ENCODE results near the gene ENO4. TPM values are rescaled to one million over a fixed set of nuclear protein-coding genes. Genes with fewer than 3 reads are reported as not detected.

ENO4 gene, protein sequence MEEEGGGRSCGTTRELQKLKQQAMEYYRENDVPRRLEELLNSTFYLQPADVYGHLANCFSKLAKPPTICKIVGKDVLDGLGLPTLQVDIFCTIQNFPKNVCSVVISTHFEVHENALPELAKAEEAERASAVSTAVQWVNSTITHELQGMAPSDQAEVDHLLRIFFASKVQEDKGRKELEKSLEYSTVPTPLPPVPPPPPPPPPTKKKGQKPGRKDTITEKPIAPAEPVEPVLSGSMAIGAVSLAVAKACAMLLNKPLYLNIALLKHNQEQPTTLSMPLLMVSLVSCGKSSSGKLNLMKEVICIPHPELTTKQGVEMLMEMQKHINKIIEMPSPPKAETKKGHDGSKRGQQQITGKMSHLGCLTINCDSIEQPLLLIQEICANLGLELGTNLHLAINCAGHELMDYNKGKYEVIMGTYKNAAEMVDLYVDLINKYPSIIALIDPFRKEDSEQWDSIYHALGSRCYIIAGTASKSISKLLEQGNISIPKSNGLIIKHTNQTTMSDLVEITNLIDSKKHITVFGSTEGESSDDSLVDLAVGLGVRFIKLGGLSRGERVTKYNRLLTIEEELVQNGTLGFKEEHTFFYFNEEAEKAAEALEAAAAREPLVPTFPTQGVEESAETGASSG
- total RNA-seq, result not detected

DNA sequence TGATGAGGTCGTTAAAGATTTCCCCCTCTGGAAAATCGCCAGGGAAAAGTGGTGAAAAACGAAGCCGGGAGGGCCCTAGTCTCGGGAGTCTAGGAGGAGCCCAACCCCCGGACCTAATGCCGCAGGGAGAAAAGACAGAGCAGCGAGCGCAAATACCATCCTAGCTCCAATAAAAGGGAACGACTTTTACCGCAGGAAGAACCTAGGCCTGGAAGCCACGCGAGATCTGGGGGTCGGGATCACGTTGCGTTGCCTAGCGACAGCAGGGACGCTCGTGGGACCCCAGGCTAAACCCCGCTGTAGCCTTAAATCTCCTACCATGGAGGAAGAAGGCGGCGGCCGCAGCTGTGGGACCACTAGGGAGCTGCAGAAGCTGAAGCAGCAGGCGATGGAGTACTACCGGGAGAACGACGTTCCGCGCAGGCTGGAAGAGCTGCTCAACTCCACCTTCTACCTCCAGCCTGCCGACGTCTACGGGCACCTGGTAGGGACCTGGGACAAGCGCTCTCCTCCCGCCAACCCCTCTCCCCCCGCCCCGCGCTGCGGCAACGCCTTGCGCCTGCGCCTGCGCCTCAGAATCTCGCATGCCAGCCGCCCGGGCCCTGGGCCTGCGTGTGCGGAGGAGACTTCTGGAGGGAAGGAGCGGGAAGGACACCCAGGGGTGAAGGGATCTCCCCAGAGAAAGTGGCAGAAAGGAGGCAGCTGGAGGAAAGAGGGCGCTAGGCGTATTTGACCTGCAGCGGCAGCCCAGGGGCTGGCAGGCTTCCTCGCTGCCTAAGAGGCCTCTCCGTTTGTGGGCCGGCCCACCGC is at the start of gene ENO4:
Gene ENO4, plus strand, starts transcription at position 252 of the 810 bp plus-strand sequence. Its CDS starts 68 bp downstream, at position 320.
- ChIA-PET CTCF (no interaction called here), POLR2A (no interaction called here)

DNA sequence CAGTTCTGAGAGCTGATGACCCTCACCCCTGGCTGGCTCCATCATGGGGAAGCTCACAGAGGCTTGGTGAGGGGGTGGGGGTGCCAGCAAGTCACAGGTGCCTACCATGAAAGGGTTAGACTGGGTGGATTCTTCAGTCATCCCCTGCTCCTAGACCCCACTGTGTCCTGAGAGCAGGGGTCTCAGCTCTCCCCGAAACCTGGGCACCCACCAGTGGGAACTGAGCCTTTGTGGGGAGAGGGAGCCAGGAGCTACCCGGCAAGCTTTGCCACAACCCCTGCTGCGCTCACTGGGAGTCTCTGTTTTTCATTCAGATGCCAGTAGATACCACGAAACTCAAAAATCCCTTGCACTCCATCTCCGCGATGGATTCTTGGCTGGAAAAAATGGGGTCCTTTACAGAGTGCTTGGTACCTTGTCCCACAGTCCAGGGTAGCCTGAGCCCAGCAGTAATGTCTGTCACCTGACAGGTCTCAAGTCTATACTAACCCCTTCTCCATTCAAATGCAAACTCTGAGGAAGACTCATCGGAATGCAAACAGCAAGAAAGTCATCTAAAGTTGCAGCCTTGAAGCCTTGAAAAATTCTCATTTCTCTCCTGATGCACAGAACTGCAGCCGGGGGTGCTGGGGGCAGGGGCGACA is 48.9 kb upstream of the ENO4 start:
- ChIA-PET POLR2A (no interaction called here), CTCF (interaction anchor here (1.3 to 2.6 kb wide), 3 partner anchors 13 to 375 kb away, joined by 3 to 14 read pairs (median 8); no protein-coding TSS in a partner anchor)

DNA sequence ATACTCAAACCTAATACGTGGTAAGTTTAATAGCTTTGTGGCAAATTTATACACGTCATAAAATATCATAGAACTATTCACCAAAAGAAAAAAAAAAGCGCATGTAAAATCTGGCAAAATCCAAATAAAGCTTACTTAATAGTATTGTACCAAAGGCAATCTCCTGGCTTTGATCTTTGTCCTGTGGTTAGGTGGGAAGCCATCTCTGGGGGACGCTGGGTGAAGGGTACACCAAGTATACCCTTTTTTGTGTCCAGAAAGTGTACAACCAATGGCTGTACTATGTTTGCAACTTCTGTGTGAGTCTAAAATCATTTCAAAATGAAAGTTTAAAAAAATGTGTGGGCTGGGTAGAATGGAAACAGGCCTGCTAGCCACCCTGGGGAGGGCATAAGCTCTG is 47.6 kb upstream of the ENO4 start:
- CTCF ChIA-PET, result interaction anchor here (0.8 to 1.6 kb wide), 2 partner anchors 367 to 373 kb away, joined by 3 to 6 read pairs; no protein-coding TSS in a partner anchor
- POLR2A ChIA-PET, result no interaction called here

DNA sequence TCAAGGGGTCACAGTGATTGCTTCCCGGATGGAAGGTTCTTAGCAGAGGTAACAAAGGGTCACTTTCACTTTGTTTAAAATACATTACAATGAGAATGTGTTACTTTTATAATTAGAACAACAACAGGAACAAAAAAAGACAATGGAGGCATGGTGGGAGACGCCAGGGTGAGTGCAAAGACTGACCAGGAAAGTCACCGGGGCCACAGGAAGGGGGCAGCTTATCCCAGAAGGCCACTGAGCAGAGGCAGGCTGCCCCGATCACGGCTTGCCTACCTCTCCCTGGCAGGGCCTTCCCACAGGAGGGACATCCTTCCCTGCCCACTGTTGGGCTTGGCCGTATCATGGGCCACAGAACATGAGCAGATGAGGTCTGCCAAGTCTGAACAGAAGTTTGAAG is 46.8 kb upstream of the ENO4 start:
- ChIA-PET CTCF (no interaction called here), POLR2A (no interaction called here)

DNA sequence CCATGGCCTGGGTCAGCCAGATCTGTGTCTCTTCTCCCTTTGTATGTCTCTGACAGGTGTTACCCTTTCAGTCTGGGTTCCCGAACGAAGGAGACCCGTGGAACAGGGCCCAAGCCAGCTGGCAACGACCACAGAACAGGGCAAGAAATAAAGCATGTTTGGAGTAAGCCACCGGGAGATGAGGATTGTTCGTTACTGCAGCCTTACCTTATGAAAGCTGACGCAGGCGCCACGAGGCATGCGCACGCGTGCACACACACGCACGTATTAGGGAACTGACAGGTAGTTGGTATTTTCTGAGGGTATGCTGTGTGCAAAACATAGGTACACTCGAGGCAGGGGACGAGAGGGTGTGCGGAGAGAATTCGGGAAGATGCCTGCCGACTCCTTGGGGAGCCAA is 46.4 kb upstream of the ENO4 start:
- CTCF ChIA-PET, result no interaction called here
- POLR2A ChIA-PET, result no interaction called here

DNA sequence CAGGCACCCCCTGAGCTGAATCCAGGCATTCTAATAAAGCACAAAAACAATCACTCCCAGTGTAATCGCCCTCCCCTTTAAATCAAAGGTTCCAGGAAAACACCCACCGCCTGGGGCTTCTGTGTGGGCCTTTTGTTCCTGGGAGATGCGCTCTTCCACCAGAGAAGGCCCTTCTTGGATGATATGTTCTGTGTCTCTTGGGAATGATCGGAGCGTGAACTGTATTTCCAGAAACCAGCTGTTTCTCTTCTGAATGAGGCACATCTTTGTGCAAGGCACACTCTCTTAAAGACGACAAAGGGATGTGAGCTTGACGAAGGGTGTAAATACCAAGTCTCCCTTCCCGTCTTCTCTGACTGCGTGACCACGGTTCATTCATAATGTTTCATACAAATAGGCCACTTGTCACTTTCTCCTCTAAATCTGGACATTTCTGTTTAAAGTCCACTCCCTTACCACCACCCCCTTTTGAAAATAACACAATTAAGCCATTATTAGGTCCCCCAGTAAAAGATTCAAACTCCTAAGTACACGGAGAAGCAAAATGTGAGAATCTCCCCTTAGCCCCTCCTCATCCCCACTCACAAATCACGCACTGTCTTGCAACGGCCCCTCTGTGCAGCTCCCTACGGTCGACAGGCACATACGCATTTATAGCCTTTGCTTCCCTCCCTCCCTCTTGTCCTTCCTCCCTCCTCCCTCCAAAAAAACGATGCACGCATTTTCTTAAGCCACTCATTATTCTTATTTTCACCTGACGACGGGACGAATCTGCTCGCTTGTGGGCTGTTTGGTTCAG is 45.6 kb upstream of the ENO4 start:
- ChIA-PET CTCF (no interaction called here), POLR2A (no interaction called here)

DNA sequence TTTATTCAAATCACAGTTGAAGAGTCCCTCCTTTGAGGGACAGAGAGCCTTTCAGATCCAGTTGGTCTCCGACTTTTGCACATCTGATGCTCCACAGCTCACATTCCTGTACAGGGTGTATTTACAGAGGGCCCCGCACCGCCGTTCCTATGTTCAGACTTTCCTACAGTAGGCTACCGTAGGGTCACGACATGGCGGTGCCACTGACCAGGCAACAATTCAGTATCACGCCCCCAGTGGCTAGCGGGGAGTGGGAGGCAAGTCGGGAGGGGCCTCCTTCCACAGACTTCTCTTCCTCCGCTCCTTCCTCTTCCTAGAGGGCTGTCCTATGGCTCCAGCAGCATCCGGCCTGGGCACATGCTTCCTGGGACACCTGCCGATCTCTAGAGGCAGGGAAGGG is 40.6 kb upstream of the ENO4 start:
- ChIA-PET CTCF (no interaction called here), POLR2A (no interaction called here)

DNA sequence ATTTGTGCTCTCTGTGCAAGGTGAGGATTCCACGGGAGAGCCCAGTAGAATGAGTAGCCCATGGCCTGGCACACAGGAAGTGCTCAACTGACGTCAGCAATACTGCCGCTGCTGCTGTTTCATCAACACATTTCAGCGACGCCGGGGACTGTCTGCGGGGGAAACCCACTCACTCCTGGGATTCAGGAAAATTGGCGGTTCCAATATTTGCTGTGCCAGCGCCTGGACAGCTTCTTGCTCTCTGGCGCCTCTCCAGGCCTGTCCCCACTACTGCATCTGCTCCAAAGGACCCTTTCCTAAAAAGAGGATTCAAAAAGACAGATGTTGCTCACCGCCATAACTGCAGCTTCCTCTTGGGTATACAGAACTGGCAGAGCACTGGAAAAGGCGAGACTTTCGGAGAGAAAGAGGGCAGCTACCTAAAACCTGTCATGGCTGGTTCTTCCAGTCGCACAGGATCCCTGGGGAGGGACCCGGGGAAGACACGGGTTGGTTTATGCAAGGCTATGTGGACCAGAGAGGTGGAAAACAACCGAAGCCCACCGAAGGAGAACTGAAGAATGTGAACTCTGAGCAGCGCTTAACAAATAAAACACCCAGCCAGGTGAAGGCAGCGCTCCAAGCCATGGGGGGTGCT is 39.7 kb upstream of the ENO4 start:
- CTCF ChIA-PET, result no interaction called here

DNA sequence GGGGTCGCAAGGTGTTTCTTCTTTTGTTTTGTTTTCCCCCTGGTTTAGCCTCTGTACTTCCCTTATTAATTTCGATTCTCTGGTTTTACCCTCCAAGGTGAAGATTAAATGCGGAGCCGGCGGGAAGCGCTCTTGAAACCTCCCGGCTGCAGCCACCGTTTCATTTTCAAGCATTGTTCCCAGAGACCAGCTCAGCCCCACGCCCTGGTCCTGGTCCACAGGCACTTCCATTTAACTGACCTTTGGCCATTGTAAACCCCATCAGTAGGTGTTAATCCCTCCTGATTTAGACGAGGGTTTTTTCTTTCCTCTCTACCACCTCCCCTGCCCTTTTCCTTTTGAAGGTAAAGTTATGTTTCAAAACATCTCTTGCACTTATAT is 39.2 kb upstream of the ENO4 start:
- POLR2A ChIA-PET, result no interaction called here

More for the DNA sequence above, 39.7 kb upstream of the ENO4 start:
- POLR2A ChIA-PET, result no interaction called here

DNA sequence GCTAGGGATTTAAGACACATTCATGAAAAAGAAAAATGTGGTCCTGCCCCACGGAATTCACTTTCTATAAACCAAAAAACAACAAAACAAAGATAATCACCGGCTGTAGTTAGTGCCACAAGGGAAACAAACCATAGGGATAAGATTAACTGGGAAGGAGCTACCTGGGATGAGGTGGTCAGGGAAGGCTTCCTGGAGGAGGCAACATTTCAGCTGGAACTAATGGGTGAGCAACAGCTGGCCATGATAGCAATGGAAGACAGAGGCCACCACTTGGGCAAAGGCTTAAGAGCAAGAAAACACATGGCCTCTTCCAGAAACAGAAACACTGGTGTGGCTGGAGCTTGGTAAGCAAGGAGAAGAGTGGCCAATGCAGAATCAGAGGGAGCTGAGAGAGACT is 38.4 kb upstream of the ENO4 start:
- POLR2A ChIA-PET, result no interaction called here
- CTCF ChIA-PET, result no interaction called here

More for the DNA sequence above, 39.2 kb upstream of the ENO4 start:
- CTCF ChIA-PET, result no interaction called here

DNA sequence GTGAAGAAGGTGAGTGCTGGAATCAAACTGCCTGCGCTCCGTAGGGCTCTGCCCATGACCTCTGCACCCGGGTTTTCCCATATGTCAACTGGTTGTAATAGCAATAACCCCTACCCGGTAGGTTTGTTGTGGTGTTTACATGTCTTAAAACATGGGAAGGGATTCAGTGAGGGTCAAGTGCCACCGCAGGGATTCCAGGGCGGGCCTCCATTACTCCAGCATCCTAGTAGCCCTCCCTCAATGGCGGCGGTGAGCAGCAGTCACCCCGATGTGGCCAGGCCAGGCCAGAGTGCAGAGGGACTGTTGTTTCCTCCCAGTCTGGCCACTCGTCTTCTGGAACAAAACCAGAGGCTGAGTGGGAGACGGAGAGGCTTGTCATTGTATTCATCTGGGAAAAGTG is 37.6 kb upstream of the ENO4 start:
- ChIA-PET CTCF (no interaction called here), POLR2A (no interaction called here)

DNA sequence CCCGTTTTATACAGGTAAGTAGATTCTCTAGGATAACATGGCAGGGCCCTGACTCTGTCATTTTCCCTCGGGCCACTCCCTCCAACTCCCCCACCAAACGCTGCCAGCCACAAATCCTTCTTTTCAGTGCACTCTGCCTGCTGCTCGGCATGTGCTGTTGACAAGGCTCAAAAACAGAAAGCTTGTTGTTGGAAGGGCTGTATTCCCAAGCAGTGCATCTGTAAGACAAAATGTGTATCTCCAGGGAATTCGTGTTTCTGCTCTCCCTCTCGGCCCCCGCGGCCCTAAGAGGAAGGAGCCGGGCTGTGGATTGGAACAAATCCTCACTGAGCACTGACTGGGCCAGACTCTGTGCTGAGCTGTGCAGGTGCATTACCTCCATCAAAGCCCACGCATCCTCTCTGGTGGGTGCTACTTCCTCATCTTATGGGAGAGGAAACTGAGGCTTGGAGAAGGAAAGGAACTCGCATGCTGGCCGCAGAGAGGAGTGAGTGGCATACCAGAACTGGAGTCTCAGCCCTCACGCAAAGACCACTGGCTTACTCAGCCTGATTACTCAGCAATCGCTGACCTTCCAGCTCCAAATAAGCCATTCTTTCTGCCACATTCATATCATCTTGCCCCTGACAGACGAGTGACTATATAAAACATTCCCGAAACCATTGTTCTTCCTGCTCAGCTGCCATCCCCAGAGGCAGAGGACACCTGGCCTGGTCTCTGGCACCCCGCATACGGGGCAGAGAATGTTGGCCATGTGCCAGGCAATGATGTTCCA is 33.5 kb upstream of the ENO4 start:
- ChIA-PET POLR2A (no interaction called here), CTCF (interaction anchor here (0.7 to 1.5 kb wide), 2 partner anchors 131 to 352 kb away, joined by 3 to 4 read pairs; no protein-coding TSS in a partner anchor)

DNA sequence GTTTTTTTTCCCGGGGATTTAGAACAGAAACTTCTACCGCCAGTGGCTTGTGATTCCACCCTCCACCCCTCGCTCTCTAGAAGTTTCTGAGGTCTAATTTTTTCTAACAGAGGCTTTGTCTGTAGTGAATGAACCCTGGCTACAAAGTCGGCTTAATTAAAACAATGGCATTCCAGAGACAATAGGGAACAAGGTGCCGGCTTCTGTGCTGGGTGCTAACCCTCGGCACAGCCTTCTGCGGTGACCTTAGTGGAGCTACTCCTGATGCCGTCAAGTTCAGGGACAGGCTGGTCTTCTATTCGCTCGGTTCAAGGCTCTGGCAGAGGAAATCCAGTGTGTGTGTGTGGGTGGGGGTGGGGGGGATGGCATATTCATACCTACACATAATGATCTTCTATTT is 32.1 kb upstream of the ENO4 start:
- ChIA-PET CTCF (no interaction called here), POLR2A (no interaction called here)

DNA sequence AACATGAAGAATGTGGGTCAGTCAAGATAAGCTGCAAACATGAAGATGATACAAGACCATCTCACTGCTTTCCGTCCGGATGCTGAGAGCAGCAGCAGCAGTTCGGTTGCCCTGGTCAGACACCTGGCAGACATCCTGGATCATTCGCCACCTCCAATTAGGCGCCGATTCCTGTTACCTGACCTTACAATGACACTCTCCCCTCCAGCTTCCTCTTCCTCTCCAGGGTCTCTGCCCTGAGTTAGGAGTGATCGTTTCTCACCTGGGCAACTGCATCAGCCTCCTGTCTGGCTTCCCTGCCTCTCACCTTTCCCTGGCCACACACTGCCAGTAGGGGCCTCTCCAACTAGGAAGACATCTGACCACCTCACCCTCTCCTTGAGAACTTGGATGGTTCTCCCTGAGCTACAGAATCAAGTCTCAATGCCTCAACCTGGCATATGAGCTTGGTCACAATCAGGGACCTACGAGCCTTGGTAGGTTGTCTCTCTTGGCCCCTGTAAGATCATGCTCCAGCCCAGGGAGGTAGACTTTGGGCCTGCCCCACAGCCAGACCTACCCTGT is 31.4 kb upstream of the ENO4 start:
- ChIA-PET POLR2A (no interaction called here), CTCF (no interaction called here)

DNA sequence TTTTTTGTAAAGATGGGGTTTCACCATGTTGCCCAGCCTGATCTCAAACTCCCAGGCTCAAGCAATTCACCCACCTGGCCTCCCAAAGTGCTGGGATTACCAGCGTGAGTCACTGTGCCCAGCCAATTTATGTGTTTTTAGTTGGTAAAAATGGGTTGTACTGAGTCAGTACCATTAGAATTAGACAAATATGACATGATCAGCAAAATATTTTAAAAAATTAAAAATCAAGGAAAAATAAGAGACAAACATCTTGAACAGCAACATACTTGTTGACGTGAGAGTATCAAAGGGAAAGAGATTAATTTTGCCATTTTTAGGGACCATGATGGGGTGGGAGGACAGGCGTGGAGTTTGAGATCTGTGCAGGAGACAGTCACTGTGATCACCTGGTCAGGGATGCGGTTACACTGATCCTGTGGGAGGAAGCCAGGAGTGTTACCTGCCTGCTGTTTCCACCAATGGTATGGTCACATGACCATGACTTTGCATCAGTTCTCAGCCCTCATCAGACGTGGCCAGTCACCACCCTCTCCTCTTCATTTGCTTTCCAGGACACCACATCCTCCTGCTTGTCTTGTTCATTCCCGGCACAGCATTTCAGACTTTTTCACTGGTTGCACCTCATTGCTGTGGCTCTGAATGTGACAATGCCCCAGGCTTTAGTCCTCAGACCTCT is 29.2 kb upstream of the ENO4 start:
- POLR2A ChIA-PET, result no interaction called here
- CTCF ChIA-PET, result no interaction called here

DNA sequence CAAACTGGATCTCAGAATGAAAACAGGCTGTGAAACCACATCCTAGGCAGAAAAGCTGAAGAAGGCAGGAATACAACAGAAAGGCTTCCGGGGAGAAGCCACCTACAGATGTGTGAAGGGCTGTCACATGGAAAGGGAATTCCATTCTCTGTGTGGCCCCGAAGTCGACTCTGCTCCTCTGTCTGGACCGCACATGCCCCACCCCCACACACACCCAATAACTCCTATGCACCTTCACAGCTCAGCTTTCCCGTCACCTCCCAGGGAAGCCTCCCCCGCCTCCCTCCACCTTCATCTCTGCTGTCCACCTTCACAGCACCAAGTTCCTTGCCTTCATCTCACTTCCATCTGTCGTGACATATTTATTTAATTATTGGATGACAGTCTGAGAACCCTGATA is 23.4 kb upstream of the ENO4 start:
- ChIA-PET POLR2A (no interaction called here), CTCF (no interaction called here)

DNA sequence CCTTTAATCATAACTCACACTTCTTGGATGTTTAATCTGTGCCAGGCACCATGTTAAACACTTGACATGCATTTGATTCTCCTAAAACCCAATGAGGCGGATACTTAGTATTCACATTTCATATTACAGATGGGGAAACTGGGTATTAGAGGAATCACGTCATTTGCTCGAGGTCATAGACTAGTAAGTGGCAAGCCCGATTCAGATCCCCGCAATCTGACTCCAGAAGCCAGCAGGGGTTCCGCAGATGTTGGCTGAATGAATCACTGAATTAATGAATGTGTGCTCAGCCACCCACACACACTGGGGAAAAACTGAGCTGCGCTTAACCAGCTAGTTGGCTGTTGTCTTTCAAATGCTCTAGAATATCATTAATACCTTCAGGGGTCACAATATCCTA is 22.5 kb upstream of the ENO4 start:
- ChIA-PET POLR2A (no interaction called here), CTCF (no interaction called here)

Data from activated CD8-positive, alpha-beta memory T cell treated with anti-CD3 and anti-CD28 coated beads for 36 hours (primary cell).